Cerebellar cortex (tissue), 1 donor: Measurements from ENCODE around the gene OR4K13.

Experiments used
- DNase-seq: peaks from one replicate; pipeline ENCODE4 v3.0.0-alpha.2; 2015; ENCODE audit warnings: low spot score

Gene OR4K13, protein sequence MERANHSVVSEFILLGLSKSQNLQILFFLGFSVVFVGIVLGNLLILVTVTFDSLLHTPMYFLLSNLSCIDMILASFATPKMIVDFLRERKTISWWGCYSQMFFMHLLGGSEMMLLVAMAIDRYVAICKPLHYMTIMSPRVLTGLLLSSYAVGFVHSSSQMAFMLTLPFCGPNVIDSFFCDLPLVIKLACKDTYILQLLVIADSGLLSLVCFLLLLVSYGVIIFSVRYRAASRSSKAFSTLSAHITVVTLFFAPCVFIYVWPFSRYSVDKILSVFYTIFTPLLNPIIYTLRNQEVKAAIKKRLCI

DNA sequence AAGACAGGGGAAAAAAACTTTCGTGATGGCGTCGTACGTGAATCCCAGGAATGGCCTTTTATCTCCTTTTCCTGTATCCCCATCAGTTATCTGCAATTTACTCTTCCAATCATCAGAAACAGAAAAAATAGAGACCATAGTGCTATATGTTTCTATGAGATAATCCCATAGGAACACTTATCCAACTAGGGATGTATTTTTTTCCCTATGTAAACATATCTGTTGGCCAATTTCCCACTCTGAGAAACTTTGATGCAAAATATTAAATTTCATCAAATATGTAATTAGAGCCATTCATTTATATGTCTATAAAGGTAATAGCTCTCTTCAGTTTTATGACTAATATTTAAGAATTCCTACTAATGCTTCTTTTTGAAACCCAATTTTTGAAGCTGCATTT is at the start of gene OR4K13:
Gene OR4K13 (minus strand): TSS at position 101 of the 400 bp plus-strand sequence. CDS start 1,280 bp downstream, outside the sequence.
- DNase-seq = no peak

DNA sequence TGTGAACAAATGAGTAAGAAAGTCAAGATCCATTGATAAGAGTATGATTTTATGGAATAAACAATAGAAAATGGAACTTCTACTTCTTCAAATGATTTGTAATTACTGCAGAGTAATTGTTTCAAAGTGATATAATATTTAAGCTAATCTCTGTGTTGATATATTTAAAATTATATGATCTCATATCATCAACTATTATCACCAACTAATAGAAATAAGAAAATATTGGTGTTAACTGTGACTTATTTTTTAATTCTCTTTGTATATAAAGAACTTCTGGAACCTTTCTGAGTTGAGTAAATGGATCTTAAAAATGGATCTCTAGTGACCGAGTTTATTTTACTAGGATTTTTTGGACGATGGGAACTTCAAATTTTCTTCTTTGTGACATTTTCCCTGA is 23.9 kb upstream of the OR4K13 start, which contains the start of gene OR4L1:
Gene OR4L1 (plus strand): TSS at position 301 of the 400 bp plus-strand sequence. CDS start 0 bp downstream, at position 301.
- no peak for DNase-seq

DNA sequence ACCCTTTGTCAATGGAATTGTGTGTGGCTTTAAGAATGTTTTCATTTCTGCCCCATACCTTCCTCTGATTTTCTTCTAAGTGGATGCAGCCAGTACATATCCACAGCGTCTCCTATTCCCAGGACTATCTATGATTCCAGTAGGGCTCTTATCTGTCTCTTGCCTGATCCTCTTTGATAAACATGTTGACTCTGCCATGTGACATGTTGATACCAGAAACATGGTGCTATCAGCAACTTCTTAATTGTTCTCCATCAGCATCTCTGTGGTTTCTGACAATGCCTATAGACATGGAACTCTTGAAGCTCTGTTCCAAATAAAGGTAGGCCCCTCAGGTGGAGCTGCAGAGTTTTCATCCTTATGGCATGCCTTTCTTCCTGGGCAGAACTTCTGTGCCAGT is 12.4 kb upstream of the OR4K13 start:
- DNase-seq = no peak

DNA sequence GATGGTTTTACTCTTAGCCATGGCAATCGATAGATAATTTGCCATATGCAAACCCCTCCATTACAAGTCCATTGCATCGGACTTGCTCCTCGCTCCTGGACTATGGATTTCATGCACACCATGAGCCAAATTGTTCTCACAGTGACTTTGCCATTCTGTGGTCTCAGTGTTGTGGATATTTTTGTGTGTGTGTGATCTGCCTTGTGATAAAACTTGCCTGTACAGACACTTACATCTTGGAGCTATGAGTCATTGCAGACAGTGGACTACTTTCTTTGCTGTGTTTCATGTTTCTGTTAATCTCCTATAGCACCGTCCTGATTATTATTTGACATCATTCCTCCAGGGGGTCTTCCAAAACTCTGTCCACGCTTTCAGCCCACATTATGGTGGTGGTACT is 8.4 kb upstream of the OR4K13 start:
- DNase-seq = no peak

DNA sequence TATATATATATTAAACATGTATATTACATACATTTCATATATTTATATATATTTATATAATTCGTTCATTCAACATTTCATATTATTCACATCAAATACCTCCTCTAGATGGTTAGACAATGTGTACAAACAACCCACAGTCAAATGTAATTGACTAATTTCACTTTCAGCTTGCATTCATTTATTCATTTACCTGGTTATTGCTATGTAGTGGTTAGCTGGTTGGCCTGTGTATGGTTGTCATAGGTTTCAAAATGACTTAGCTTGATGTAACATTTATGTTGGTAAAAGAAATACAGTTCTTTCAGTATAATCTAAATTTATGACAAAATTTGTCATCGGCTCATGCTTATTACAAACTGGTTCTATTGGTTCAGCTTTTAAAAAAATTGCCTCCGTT is 389 bp downstream of the OR4K13 start:
- no peak for DNase-seq

DNA sequence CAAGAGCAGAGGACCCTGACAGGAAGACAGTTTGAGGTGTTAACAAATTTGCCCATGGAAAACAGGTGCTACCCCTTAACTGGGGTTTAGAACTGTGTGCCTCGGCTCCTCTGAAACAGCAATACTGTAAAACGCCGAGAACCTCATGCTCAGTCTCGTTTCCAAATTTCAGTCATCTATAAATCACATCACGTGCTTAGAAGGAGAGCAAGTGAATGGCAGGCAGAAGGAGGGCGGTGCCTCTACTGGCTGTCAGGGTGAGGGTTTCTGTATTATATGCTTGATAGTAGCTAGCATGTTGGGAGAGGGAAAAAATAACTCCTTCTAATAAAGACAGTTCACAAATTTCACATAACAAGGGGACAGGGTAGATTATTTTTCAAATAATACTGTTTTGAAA is 4.8 kb downstream of the OR4K13 start:
- no peak for DNase-seq

DNA sequence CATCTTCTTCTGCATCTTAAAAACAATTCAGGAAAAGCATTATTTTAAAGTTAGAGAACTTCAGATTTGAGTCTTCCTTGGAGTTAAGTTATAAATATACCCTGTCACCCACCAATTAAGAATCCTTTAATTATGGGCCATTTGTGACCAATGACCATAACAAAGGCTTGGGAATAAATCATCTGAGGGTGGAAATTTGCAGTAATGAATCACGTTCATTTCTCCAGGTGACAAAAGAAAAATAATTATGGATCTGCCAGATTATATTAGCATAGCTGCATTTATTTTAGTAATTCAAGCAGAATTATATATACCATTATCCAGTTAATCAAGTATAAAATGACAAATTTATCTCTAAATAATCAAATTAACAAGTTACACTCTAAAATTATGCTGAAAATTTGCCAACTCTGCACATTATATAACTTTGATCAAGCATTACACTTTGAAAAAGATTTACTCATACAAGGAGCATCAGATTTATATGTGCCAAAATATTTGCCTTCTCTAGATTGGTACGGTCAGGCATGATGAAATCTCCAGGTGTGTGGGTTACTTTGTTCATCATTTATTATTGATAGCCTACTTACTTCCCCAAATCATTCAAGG is 16.5 kb downstream of the OR4K13 start, which contains the start of gene OR4K14:
Gene OR4K14 (minus strand): TSS at position 51 of the 609 bp plus-strand sequence. CDS start 4,114 bp downstream, outside the sequence.
- DNase-seq = no peak

DNA sequence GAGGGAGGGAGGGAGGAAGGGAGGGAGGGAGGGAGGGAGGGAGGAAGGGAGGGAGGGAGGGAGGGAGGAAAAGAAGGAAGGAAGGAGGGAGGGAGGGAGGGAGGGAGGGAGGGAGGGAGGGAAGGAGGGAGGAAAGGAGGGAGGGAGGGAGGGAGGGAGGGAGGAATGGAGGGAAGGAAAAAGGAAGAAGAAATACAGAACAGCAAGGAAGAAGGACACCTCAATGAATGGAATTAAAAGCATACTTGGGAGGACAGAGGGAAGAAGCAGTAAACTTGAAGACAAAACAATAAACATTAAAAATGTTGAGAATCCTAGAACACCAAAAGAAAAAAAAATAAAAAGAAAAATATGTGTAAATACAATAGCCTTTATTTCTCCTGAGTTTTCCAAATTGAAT is 27.7 kb downstream of the OR4K13 start:
- no peak for DNase-seq

DNA sequence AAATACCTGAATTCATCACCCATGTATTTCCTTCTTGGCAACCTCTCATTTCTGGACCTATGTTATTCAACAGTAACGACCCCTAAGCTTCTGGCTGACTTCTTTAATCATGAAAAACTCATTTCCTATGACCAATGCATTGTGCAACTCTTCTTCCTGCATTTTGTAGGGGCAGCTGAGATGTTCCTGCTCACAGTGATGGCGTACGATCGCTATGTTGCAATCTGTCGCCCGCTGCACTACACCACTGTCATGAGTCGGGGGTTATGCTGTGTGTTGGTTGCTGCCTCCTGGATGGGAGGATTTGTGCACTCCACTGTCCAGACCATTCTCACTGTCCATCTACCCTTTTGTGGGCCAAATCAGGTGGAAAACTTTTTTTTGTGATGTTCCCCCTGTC is 33.5 kb downstream of the OR4K13 start:
- DNase-seq = no peak

DNA sequence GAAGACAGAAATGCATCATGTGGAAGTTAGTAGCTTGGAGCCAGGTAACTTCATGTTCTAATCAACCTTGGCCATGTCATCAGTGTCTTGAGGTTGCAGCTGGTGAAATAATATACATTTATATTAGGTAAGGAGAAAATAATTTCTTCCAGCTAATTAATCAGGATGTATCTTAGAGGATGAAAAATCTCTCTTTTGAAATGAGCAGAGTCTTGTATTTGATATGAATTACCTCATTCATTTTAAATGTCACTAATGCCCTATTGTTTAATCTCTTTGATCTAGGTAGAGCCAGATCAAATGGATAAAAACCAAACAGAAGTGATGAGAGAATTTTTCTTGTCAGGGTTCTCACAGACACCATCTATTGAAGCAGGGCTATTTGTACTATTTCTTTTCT is 34.0 kb downstream of the OR4K13 start, which contains the start of gene OR4Q2:
Gene OR4Q2 (plus strand): TSS at position 301 of the 400 bp plus-strand sequence.
- no peak for DNase-seq

DNA sequence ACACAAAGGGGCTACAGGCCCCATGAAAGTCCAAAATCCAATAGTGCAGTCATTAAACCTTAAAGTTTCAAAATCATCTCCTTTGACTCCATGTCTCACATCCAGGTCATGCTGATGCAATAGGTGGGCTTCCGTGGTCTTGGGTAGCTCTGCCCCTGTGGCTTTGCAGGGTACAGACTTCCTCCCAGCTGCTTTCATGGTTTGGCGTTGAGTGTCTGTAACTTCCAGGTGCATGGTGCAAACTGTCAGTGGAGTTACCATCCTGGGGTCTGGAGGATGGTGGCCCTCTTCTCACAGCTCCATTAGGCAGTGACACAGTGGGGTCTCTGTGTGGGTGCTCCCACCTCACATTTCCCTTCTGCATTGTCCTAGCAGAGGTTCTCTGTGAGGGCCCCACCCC is 42.4 kb downstream of the OR4K13 start:
- no peak for DNase-seq
